NT2/D1 (cell line): Measurements from ENCODE around the gene RALGDS.

Source experiments
- YY1 ChIP-seq: IDR thresholded peaks from 2 replicates; pipeline ENCODE4 v1.6.1; 2011; ENCODE audit not compliant: insufficient read length, insufficient read depth
- ZNF274 ChIP-seq: IDR thresholded peaks from 2 replicates; pipeline ENCODE4 v1.6.1; 2011; ENCODE audit warnings: mild to moderate bottlenecking, low read depth, low read length

DNA sequence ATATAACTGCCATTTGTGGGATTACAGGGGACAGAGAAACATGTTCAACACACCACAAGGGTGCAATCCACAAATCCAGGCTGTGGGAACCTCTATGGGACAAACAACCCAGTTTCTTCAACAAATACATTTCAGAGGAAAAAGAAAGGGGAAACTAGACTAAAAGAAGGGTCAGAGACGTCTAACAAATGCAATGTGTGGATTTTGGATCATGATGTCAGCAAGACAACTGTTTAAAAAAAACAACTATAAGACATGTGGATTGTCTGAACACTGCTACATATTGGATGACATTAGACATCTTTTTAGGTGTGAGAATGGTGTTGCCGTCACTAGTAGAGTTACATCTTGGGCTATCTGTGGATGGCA is 3.9 kb upstream of the RALGDS start:
- no peak for TF ChIP-seq YY1
- no peak for TF ChIP-seq ZNF274
